ENCODE data around the gene NCSTN. TPM values are rescaled to one million over a fixed set of nuclear protein-coding genes. Genes with fewer than 3 reads are reported as not detected.

Gene NCSTN
- total RNA-seq, 1 experiment from 2014 or later = 58.0 TPM

- TF ChIP-seq EZH2 (IDR thresholded peaks at IDR 0.05; ENCODE audit: borderline replicate concordance, low read depth, low read length, poor library complexity, severe bottlenecking) = no peak
- no peak for TF ChIP-seq CTCF (conservative IDR thresholded peaks at IDR 0.05; ENCODE audit: low read depth, low read length)
- Histone ChIP-seq H3K4me1 (ENCODE audit: insufficient read depth, low read length, poor library complexity, severe bottlenecking) (peaks cover 20% of the 10 kb centered on the region), H3K9me3 (ENCODE audit: low read depth, low read length, poor library complexity, severe bottlenecking) (no peaks in the 10 kb centered on the region), H3K4me3 (ENCODE audit: low read depth, low read length, poor library complexity, severe bottlenecking) (no peak overlapping the region), H3K27me3 (replicated peaks; ENCODE audit: insufficient read depth, low read depth, low read length, poor library complexity) (no peaks in the 10 kb centered on the region), H3K36me3 (ENCODE audit: insufficient read depth, low read length, poor library complexity, severe bottlenecking) (no peaks in the 10 kb centered on the region), H3K27ac (ENCODE audit: low read depth, low read length, poor library complexity, severe bottlenecking) (no peak overlapping the region)
- BruUV-seq (replicated peaks) = no TSS peak
- POLR2A ChIA-PET (ENCODE audit: low non-redundant PET) = no interaction called here
- intact Hi-C loops (cut with micrococcal nuclease; ENCODE audit: unreplicated experiment) = no loop called here
- no peak for DNase-seq (ENCODE audit: low spot score)
- CTCF ChIA-PET = interaction anchor here (0.7 kb wide), 1 partner anchor 10 kb away, joined by 3 read pairs; no protein-coding TSS in a partner anchor
Observed at GRCh38 chr1:160370561-160371345, 27.6 kb downstream of the NCSTN start.

- no TSS peak for BruUV-seq (replicated peaks)
- intact Hi-C loops (cut with micrococcal nuclease; ENCODE audit: unreplicated experiment) = no loop called here
- Histone ChIP-seq H3K27ac (ENCODE audit: low read depth, low read length, poor library complexity, severe bottlenecking) (no peak overlapping the region), H3K36me3 (ENCODE audit: insufficient read depth, low read length, poor library complexity, severe bottlenecking) (no peaks in the 10 kb centered on the region), H3K4me1 (ENCODE audit: insufficient read depth, low read length, poor library complexity, severe bottlenecking) (peaks cover 22% of the 10 kb centered on the region), H3K27me3 (replicated peaks; ENCODE audit: insufficient read depth, low read depth, low read length, poor library complexity) (no peaks in the 10 kb centered on the region), H3K9me3 (ENCODE audit: low read depth, low read length, poor library complexity, severe bottlenecking) (no peaks in the 10 kb centered on the region), H3K4me3 (ENCODE audit: low read depth, low read length, poor library complexity, severe bottlenecking) (no peak overlapping the region)
- TF ChIP-seq CTCF (conservative IDR thresholded peaks at IDR 0.05; ENCODE audit: low read depth, low read length) (no peak), EZH2 (IDR thresholded peaks at IDR 0.05; ENCODE audit: borderline replicate concordance, low read depth, low read length, poor library complexity, severe bottlenecking) (no peak)
- ChIA-PET POLR2A (ENCODE audit: low non-redundant PET) (no interaction called here), CTCF (no interaction called here)
- no peak for DNase-seq (ENCODE audit: low spot score)
Observed at GRCh38 chr1:160371346-160371631, 28.1 kb downstream of the NCSTN start.

- CTCF ChIA-PET = no interaction called here
- BruUV-seq (replicated peaks) = no TSS peak
- Histone ChIP-seq H3K4me3 (ENCODE audit: low read depth, low read length, poor library complexity, severe bottlenecking) (no peak overlapping the region), H3K36me3 (ENCODE audit: insufficient read depth, low read length, poor library complexity, severe bottlenecking) (no peaks in the 10 kb centered on the region), H3K9me3 (ENCODE audit: low read depth, low read length, poor library complexity, severe bottlenecking) (no peaks in the 10 kb centered on the region), H3K27me3 (replicated peaks; ENCODE audit: insufficient read depth, low read depth, low read length, poor library complexity) (no peaks in the 10 kb centered on the region), H3K27ac (ENCODE audit: low read depth, low read length, poor library complexity, severe bottlenecking) (no peak overlapping the region), H3K4me1 (ENCODE audit: insufficient read depth, low read length, poor library complexity, severe bottlenecking) (peaks cover 20% of the 10 kb centered on the region)
- intact Hi-C loops (cut with micrococcal nuclease; ENCODE audit: unreplicated experiment) = no loop called here
- POLR2A ChIA-PET (ENCODE audit: low non-redundant PET) = no interaction called here
- no peak for DNase-seq (ENCODE audit: low spot score)
- TF ChIP-seq EZH2 (IDR thresholded peaks at IDR 0.05; ENCODE audit: borderline replicate concordance, low read depth, low read length, poor library complexity, severe bottlenecking) = no peak
- no peak for TF ChIP-seq CTCF (conservative IDR thresholded peaks at IDR 0.05; ENCODE audit: low read depth, low read length)
Observed at GRCh38 chr1:160371756-160372155, 28.6 kb downstream of the NCSTN start.
